ENCODE results near the gene KLHL21. TPM values are rescaled to one million over a fixed set of nuclear protein-coding genes. Genes with fewer than 3 reads are reported as not detected.
A peak's percentile ranks its signal among the peaks of the same experiment; 100 is the strongest.

Gene KLHL21
- total RNA-seq, 8 experiments from 2014 or later, result 7.0 to 38.3 (median 12.6) TPM

DNA sequence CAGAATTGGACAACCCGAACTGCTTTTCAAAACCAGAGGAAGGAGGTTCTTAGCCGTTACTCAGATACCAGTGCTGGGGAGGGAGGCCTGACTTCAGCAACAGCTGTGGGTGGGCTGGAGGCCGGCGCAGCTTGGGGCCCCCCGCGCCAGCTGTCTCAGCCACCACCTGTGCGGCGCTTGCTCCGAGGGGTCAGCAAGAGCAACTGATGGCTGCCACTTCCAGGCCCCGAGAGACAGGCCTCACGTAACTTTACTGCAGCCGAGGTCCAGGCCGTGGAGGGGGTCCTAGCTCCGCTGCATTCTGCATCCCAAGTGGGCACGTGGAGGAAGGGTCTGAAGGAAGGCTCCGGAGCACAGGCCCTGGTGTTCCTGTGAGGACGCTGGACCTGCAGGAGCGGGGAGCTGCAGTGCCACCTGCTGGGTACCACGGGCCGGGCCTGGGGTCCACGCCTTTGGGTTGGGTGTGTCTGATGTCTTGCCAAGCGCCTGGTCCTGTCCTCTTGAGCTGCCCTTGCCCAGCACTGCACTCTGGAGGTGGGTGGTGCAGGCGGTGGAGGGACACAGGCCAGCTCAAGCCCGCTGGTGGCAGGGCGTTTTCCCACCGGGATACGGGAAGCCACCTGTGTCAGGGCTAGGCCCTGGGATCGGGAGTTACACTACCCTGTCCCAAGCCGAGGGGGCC is 31.8 kb upstream of the KLHL21 start:
- ATAC-seq (replicated peaks in 6 of 8), result peak; percentile 61 to 85 (median 70)
- H3K27ac ChIP-seq, result peak overlapping the region in 1 of 2 donors; percentile 32
- in situ Hi-C loops (cut with MboI; ENCODE audit: low pct_unique_long_range_greater_than_20kb in 2 of 9, low sequenced_read_pairs in 9 of 9, unreplicated experiment in 9 of 9), result no loop called here
- 60 to 100% (median 92%) methylated on average over 1 to 17 of the region's 29 CpGs; no CpG with 5 or more reads in 5 of the 10 experiments for WGBS, 10 experiments
- no peaks in the 10 kb centered on the region for H3K4me1 ChIP-seq (replicated peaks in 1 of 2)
- H3K4me3 ChIP-seq, result no peak overlapping the region

- WGBS, 10 experiments, result 80 to 100% (median 94%) methylated on average over 2 to 17 of the region's 30 CpGs; no CpG with 5 or more reads in 4 of the 10 experiments
- Histone ChIP-seq H3K4me3 (no peak overlapping the region), H3K27ac (no peak overlapping the region), H3K4me1 (replicated peaks in 1 of 2) (no peaks in the 10 kb centered on the region)
- in situ Hi-C loops (cut with MboI; ENCODE audit: low pct_unique_long_range_greater_than_20kb in 2 of 9, low sequenced_read_pairs in 9 of 9, unreplicated experiment in 9 of 9), result no loop called here
- no peak for ATAC-seq (replicated peaks in 6 of 8)
Measured at GRCh38 chr1:6632588-6633514, 30.2 kb upstream of the KLHL21 start.

- ATAC-seq (replicated peaks in 6 of 8), result no peak
- in situ Hi-C loops (cut with MboI; ENCODE audit: low pct_unique_long_range_greater_than_20kb in 2 of 9, low sequenced_read_pairs in 9 of 9, unreplicated experiment in 9 of 9), result no loop called here
- Histone ChIP-seq H3K4me3 (no peak overlapping the region), H3K4me1 (replicated peaks in 1 of 2) (peaks cover 6 to 7% of the 10 kb centered on the region in 2 donors), H3K27ac (no peak overlapping the region)
- 90 to 100% (median 98%) methylated on average over 1 to 7 of the region's 8 CpGs; no CpG with 5 or more reads in 4 of the 10 experiments for WGBS, 10 experiments
Measured at GRCh38 chr1:6631058-6631457, 28.4 kb upstream of the KLHL21 start.

- ATAC-seq (replicated peaks in 6 of 8), result no peak
- WGBS, 10 experiments, result 83 to 100% (median 95%) methylated on average over 1 to 8 of the region's 8 CpGs; no CpG with 5 or more reads in 2 of the 10 experiments
- Histone ChIP-seq H3K4me1 (replicated peaks in 1 of 2) (peaks cover 9 to 10% of the 10 kb centered on the region in 2 donors), H3K27ac (no peak overlapping the region), H3K4me3 (no peak overlapping the region)
- in situ Hi-C loops (cut with MboI; ENCODE audit: low pct_unique_long_range_greater_than_20kb in 2 of 9, low sequenced_read_pairs in 9 of 9, unreplicated experiment in 9 of 9), result no loop called here
Measured at GRCh38 chr1:6630027-6630426, 27.4 kb upstream of the KLHL21 start.

DNA sequence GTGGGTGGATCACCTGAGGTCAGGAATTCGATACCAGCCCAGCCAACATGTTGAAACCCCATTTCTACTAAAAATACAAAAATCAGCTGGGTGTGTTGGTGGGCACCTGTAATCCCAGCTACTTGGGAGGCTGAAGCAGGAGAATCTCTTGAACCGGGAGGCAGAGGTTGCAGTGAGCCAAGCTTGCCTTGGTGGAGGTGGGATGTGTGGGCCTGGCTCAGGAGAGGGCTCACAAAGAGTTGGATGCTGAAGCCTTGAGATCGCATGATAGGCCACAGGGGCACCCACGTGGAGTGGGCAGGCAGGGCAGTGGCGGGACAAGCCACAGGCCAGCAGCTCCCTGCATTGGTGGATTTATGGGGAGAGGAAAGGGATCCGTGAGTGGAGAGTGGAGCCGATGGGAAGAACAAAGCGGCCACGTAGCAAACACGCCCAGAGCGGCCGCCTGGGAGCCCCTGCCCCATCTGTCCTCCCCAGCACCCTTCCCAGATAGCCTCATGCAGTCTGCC is 26.4 kb upstream of the KLHL21 start:
- H3K27ac ChIP-seq, result no peak overlapping the region
- 71 to 98% (median 86%) methylated on average over 1 to 8 of the region's 12 CpGs; no CpG with 5 or more reads in 3 of the 10 experiments for whole genome bisulfite sequencing, 10 experiments
- in situ Hi-C loops (cut with MboI; ENCODE audit: low pct_unique_long_range_greater_than_20kb in 2 of 9, low sequenced_read_pairs in 9 of 9, unreplicated experiment in 9 of 9), result no loop called here
- peaks cover 13 to 15% of the 10 kb centered on the region in 2 donors for H3K4me1 ChIP-seq (replicated peaks in 1 of 2)
- ATAC-seq (replicated peaks in 6 of 8), result no peak
- no peak overlapping the region for H3K4me3 ChIP-seq

DNA sequence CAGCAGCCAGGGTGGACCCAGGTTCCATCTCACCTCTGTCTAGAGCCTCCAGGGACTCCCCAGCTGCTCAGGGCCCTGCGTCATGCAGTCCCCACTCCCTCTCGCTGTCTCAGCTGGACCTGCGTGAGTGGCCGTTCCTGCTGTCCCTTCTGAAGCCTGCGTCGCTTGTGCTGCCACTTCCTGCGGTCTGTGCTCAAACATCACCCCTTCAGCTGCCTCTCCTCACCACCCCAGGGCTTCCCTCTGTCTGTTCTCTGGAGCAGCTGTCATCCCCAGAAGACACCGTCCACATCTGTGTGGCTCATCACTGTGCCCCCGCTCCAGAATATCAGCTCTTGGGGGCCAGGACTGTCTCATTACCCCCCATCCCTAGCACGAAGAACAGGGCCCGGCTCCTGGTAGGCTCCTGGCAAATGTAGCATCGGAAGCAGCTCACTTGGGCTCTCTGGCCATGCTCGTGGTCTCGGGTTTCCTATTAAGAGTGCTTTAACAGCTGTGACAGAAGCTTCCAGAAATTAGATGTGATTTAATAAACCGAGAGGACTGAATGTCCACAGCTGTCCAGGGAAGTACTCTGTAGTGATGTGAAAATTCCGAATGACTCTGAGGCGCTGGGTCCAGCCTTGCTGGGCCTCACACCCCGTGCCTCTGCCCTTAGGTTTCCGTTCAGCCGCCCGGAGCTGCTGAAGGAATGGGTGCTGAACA is 25.3 kb upstream of the KLHL21 start:
- 90 to 100% (median 93%) methylated on average over 1 to 19 of the region's 21 CpGs; no CpG with 5 or more reads in 4 of the 10 experiments for WGBS, 10 experiments
- ATAC-seq (replicated peaks in 6 of 8), result no peak
- in situ Hi-C loops (cut with MboI; ENCODE audit: low pct_unique_long_range_greater_than_20kb in 2 of 9, low sequenced_read_pairs in 9 of 9, unreplicated experiment in 9 of 9), result no loop called here

GRCh38 chr1:6627031-6627430 is 24.4 kb upstream of the KLHL21 start:
- WGBS, 10 experiments, result 80 to 100% (median 98%) methylated on average over 1 to 9 of the region's 9 CpGs; no CpG with 5 or more reads in 4 of the 10 experiments
- Histone ChIP-seq H3K27ac (no peak overlapping the region), H3K4me3 (peak overlapping the region in 1 of 5 donors; percentile 5), H3K4me1 (replicated peaks in 1 of 2) (peaks cover 13 to 15% of the 10 kb centered on the region in 2 donors)
- ATAC-seq (replicated peaks in 6 of 8), result no peak
- in situ Hi-C loops (cut with MboI; ENCODE audit: low pct_unique_long_range_greater_than_20kb in 2 of 9, low sequenced_read_pairs in 9 of 9, unreplicated experiment in 9 of 9), result no loop called here

More for the DNA sequence above, 25.3 kb upstream of the KLHL21 start:
- Histone ChIP-seq H3K4me3 (no peak overlapping the region), H3K27ac (no peak overlapping the region), H3K4me1 (replicated peaks in 1 of 2) (peaks cover 13 to 15% of the 10 kb centered on the region in 2 donors)

DNA sequence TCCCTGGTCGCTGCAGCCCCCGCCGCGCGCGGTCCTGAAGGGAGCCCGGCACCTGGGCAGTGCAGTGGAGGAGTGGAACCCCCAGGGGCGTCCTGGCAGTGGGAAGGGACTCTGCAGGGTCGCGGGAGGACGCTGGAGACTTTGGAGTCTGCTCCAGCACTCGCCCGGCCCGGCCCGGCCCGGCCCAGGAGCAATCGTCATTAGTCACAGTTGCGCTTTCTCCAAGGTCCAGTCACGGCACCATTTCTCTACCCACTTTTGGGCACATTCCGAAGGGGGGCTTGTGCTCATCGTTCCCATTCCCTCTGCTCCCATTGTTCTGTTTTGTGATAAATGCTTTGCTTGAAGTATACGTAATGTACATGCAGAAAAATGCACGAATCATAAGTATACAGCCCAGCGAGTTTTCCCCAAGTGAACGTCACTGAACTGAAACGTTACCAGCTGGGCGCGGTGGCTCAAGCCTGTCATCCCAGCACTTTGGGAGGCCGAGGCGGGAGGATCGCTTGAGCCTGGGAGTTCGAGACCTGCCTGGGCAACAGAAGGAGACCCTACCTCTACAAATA is 23.0 kb upstream of the KLHL21 start:
- 0 to 58% (median 20%) methylated on average over 3 to 15 of the region's 32 CpGs; no CpG with 5 or more reads in 4 of the 10 experiments for WGBS, 10 experiments
- Histone ChIP-seq H3K4me3 (peak overlapping the region; percentile 89 to 99 (median 97)), H3K27ac (peak overlapping the region; percentile 81 to 85), H3K4me1 (replicated peaks in 1 of 2) (peaks cover 13 to 15% of the 10 kb centered on the region in 2 donors)
- ATAC-seq (replicated peaks in 6 of 8), result peak; percentile 53 to 68 (median 62)
- in situ Hi-C loops (cut with MboI; ENCODE audit: low pct_unique_long_range_greater_than_20kb in 2 of 9, low sequenced_read_pairs in 9 of 9, unreplicated experiment in 9 of 9), result no loop called here

GRCh38 chr1:6624710-6625583 is 22.3 kb upstream of the KLHL21 start, which contains the start of gene THAP3:
THAP3 (plus strand) TSS chr1:6624868; CDS start chr1:6625219, 351 bp downstream.
- H3K4me3 ChIP-seq, result peak within 1 kb of the TSS; percentile 89 to 99 (median 97)
- in situ Hi-C loops (cut with MboI; ENCODE audit: low pct_unique_long_range_greater_than_20kb in 2 of 9, low sequenced_read_pairs in 9 of 9, unreplicated experiment in 9 of 9), result no loop called here
- H3K27ac ChIP-seq, result peak within 1 kb of the TSS; percentile 81 to 85
- WGBS, 10 experiments, result 0 to 80% (median 22%) methylated on average over 1 to 4 of the region's 73 CpGs; no CpG with 5 or more reads in 6 of the 10 experiments
- H3K4me1 ChIP-seq (replicated peaks in 1 of 2), result peaks cover 13 to 15% of the 10 kb centered on the region in 2 donors
- ATAC-seq (replicated peaks in 6 of 8), result peak; percentile 81 to 93 (median 91)

GRCh38 chr1:6623269-6623965 is 20.7 kb upstream of the KLHL21 start:
- in situ Hi-C loops (cut with MboI; ENCODE audit: low pct_unique_long_range_greater_than_20kb in 2 of 9, low sequenced_read_pairs in 9 of 9, unreplicated experiment in 9 of 9), result no loop called here
- H3K4me1 ChIP-seq (replicated peaks in 1 of 2), result peaks cover 13 to 15% of the 10 kb centered on the region in 2 donors
- ATAC-seq (replicated peaks in 6 of 8), result no peak
- 71 to 100% (median 85%) methylated on average over 5 to 14 of the region's 14 CpGs for WGBS, 10 experiments
- H3K4me3 ChIP-seq, result no peak overlapping the region
- no peak overlapping the region for H3K27ac ChIP-seq
